ENCODE results near the gene CORO6. TPM values are rescaled to one million over a fixed set of nuclear protein-coding genes. Genes with fewer than 3 reads are reported as not detected.

The CORO6 gene
- total and polyA plus RNA-seq, 2 of the 4 experiments (the other 2 are of a cell fraction): 3.4 to 7.6 TPM

DNA sequence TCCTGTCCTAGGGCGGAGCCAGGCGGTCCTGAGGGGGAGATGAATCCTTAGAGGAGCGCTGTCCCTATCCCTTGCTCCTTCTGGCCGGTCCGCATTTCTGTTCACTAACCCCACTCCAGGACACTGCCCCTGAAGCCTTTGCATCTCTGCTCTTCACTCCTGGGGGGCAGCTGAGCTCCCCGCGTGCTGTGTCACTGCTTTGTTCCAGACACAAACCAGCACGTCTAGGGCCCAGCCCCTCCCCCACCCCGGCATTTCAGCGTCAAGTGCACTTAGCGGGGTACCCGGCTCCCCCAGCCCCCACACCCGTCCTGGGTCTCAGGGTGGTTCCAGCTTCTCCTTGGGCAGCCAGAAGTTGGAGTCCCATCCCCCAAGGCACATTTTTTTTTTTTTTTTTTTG is 8.9 kb downstream of the CORO6 start:
- no peak for ATAC-seq (ENCODE audit: low read depth)

More for the DNA sequence above, 8.9 kb downstream of the CORO6 start:
- Histone ChIP-seq H2BK15ac (ENCODE audit: low read depth, low read length) (no peak overlapping the region), H2AK5ac (ENCODE audit: low read depth, low read length) (no peak overlapping the region), H3K9me3 (ENCODE audit: control insufficient read depth, insufficient read depth, low read length) (no peaks in the 10 kb centered on the region), H2BK120ac (ENCODE audit: low read depth, low read length) (no peak overlapping the region), H3K4me3 (ENCODE audit: insufficient read depth, low read depth, low read length) (no peak overlapping the region), H3K4ac (ENCODE audit: low read depth, low read length) (no peak overlapping the region; the same call in 1 of the 2 replicates), H3K9ac (ENCODE audit: low read depth, low read length) (no peak overlapping the region), H3K4me1 (ENCODE audit: control insufficient read depth, insufficient read depth, low read length) (no peaks in the 10 kb centered on the region), H3K23ac (ENCODE audit: low read depth, low read length) (no peak overlapping the region), H3K4me2 (ENCODE audit: low read depth, low read length) (no peak overlapping the region), H3K56ac (ENCODE audit: extremely low read depth, insufficient read depth, low read length) (no peak overlapping the region), H4K5ac (ENCODE audit: low read depth, low read length) (no peak overlapping the region), H2AFZ (replicated peaks; ENCODE audit: low read length, poor library complexity) (peak overlapping the region; percentile 92), H3K36me3 (ENCODE audit: control insufficient read depth, insufficient read depth, low read length) (peaks cover 2% of the 10 kb centered on the region; the same call in 1 of the 2 replicates), H2BK5ac (ENCODE audit: low read depth, low read length, poor library complexity, severe bottlenecking) (no peak overlapping the region), H3K27ac (ENCODE audit: insufficient read depth, low read length) (no peak overlapping the region), H3K27me3 (ENCODE audit: control insufficient read depth, insufficient read depth, low read length) (no peaks in the 10 kb centered on the region; the same call in 1 of the 2 replicates), H3K14ac (replicated peaks; ENCODE audit: low read depth, low read length) (no peak overlapping the region), H3K9me1 (ENCODE audit: insufficient read depth, low read length) (peaks cover 8% of the 10 kb centered on the region; the same call in 1 of the 2 replicates), H3K79me1 (ENCODE audit: low read depth in 1 of 2, low read length in 2 of 2) (no peaks in the 10 kb centered on the region), H3K18ac (ENCODE audit: low read depth, low read length) (no peak overlapping the region), H4K8ac (ENCODE audit: low read depth in 2 of 2, low read length in 2 of 2) (peak overlapping the region in 1 of 2 experiments; percentile 35; a peak in 1 of 4 replicates), H2BK20ac (ENCODE audit: low read depth, low read length) (no peak overlapping the region), H4K20me1 (ENCODE audit: insufficient read depth, low read length) (peaks cover 6% of the 10 kb centered on the region; the same call in 1 of the 2 replicates), H4K91ac (ENCODE audit: insufficient read depth, low read depth, low read length) (no peak overlapping the region), H2AK9ac (replicated peaks; ENCODE audit: low read depth, low read length, poor library complexity) (no peak overlapping the region)
- intact Hi-C loops (cut with micrococcal nuclease) (no loop called here), dilution Hi-C loops (cut with HindIII; ENCODE audit: low sequenced_read_pairs, unreplicated experiment) (no loop called here), in situ Hi-C loops (cut with MboI; ENCODE audit: low sequenced_read_pairs) (no loop called here)
- CTCF ChIA-PET: interaction anchor here (0.6 to 1.1 kb wide), 2 partner anchors 10 to 1311 kb away, joined by 3 read pairs; no protein-coding TSS in a partner anchor
- 37% methylated on average over 7 of the region's 13 CpGs; no CpG with 5 or more reads in 1 of the 2 experiments for WGBS, 2 experiments (ENCODE audit: extremely low coverage in 2 of 2, insufficient read length in 1 of 2)
- POLR2A ChIA-PET (ENCODE audit: unreplicated experiment): interaction anchor here (0.6 kb wide), 1 partner anchor 9 kb away, joined by 3 read pairs; no protein-coding TSS in a partner anchor
- no TSS peak for BruUV-seq (replicated peaks)
- no peak for DNase-seq
- TF ChIP-seq NFE2L2 (IDR thresholded peaks at IDR 0.05; ENCODE audit: low read depth, low read length): no peak
- no peak for TF ChIP-seq CEBPB (IDR thresholded peaks at IDR 0.05; ENCODE audit: low read depth, low read length)
- TF ChIP-seq MAZ (IDR thresholded peaks at IDR 0.05; ENCODE audit: borderline replicate concordance, low read depth, low read length): no peak
- TF ChIP-seq FOS (IDR thresholded peaks at IDR 0.05; ENCODE audit: low read depth, low read length): no peak
- no peak for TF ChIP-seq POLR2A (IDR thresholded peaks at IDR 0.05; ENCODE audit: low read depth, low read length)
- TF ChIP-seq RAD21 (IDR thresholded peaks at IDR 0.05; ENCODE audit: low read length): no peak
- TF ChIP-seq, protein P1, sequence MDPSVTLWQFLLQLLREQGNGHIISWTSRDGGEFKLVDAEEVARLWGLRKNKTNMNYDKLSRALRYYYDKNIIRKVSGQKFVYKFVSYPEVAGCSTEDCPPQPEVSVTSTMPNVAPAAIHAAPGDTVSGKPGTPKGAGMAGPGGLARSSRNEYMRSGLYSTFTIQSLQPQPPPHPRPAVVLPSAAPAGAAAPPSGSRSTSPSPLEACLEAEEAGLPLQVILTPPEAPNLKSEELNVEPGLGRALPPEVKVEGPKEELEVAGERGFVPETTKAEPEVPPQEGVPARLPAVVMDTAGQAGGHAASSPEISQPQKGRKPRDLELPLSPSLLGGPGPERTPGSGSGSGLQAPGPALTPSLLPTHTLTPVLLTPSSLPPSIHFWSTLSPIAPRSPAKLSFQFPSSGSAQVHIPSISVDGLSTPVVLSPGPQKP (IDR thresholded peaks at IDR 0.05; ENCODE audit: borderline replicate concordance, low read depth, low read length): no peak
- TF ChIP-seq, protein P2, sequence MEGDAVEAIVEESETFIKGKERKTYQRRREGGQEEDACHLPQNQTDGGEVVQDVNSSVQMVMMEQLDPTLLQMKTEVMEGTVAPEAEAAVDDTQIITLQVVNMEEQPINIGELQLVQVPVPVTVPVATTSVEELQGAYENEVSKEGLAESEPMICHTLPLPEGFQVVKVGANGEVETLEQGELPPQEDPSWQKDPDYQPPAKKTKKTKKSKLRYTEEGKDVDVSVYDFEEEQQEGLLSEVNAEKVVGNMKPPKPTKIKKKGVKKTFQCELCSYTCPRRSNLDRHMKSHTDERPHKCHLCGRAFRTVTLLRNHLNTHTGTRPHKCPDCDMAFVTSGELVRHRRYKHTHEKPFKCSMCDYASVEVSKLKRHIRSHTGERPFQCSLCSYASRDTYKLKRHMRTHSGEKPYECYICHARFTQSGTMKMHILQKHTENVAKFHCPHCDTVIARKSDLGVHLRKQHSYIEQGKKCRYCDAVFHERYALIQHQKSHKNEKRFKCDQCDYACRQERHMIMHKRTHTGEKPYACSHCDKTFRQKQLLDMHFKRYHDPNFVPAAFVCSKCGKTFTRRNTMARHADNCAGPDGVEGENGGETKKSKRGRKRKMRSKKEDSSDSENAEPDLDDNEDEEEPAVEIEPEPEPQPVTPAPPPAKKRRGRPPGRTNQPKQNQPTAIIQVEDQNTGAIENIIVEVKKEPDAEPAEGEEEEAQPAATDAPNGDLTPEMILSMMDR (conservative IDR thresholded peaks at IDR 0.05; ENCODE audit: low read depth, low read length): no peak
- no peak for TF ChIP-seq RCOR1 (IDR thresholded peaks at IDR 0.05; ENCODE audit: insufficient replicate concordance, low read length)
- no peak for TF ChIP-seq CHD1 (IDR thresholded peaks at IDR 0.05; ENCODE audit: low read depth, low read length)
- TF ChIP-seq SMC3 (IDR thresholded peaks at IDR 0.05; ENCODE audit: low read depth, low read length): no peak
- no peak for TF ChIP-seq MXI1 (IDR thresholded peaks at IDR 0.05; ENCODE audit: borderline replicate concordance, low read depth, low read length)
- TF ChIP-seq BHLHE40 (IDR thresholded peaks at IDR 0.05; ENCODE audit: low read depth, low read length): no peak
- no peak for TF ChIP-seq RFX5 (IDR thresholded peaks at IDR 0.05; ENCODE audit: low read depth, low read length)
- TF ChIP-seq MAFK (IDR thresholded peaks at IDR 0.05; ENCODE audit: low read depth, low read length): no peak
- TF ChIP-seq, protein P3, sequence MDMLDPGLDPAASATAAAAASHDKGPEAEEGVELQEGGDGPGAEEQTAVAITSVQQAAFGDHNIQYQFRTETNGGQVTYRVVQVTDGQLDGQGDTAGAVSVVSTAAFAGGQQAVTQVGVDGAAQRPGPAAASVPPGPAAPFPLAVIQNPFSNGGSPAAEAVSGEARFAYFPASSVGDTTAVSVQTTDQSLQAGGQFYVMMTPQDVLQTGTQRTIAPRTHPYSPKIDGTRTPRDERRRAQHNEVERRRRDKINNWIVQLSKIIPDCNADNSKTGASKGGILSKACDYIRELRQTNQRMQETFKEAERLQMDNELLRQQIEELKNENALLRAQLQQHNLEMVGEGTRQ (IDR thresholded peaks at IDR 0.05; ENCODE audit: low read depth, low read length): no peak
